IPS-18c (cell line): ENCODE data around the gene TLR8.

Experiments used
- H3K4me3 ChIP-seq: 2 replicates; pipeline ENCODE4 v1.7.0; 2013; ENCODE audit warnings: low read depth, mild to moderate bottlenecking, low read length, moderate library complexity; ENCODE audit not compliant: insufficient read depth
- H3K9me3 ChIP-seq: one replicate; pipeline ENCODE4 v1.6.1; 2013; ENCODE audit warnings: mild to moderate bottlenecking, low read length, moderate library complexity; ENCODE audit not compliant: control insufficient read depth, insufficient read depth

TLR8 gene

DNA sequence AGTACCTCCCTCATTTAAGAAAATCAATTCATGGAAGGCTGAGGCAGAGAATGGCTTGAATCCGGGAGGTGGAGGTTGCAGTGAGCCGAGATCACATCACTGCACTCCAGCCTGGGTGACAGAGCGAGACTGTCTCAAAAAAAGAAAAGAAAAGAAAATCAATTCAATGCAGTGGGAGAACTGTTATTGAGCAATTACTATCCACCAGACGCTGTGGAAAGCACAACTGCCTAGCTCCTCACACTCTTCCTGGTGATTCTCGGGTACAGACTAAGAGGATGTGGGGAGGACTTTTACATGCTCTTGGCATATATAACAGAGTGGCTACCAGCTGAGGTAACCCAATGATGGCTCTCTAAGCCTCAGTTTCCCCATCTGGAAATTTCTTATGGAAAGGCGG, 65.8 kb downstream of the TLR8 start:
- H3K9me3 ChIP-seq = peaks cover 7% of the 10 kb centered on the region
- no peak overlapping the region for H3K4me3 ChIP-seq
